Measurements from ENCODE around the gene MACROD1. TPM values are rescaled to one million over a fixed set of nuclear protein-coding genes. Genes with fewer than 3 reads are reported as not detected.

Gene MACROD1
- total RNA-seq, 1 experiment from 2014 or later = 30.9 TPM

DNA sequence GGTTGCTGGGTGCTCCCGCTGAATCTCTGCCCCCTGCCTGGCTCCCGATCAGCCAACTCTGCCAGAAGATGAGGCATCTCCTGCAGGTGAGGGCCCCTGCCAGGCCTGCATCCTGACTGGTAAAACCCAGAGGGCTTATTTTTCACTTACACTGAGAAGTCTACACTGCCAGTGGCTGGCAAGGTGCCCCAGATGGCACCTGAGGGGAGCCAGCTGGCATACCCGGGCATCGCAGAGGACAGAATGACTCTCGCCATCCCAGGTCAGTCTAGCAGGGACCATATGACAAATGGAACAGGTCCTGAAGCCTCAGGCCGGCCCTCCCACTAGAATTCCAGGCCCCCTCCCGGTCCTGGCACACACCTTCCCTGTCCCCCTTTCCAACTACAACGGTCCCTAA is 30.9 kb downstream of the MACROD1 start:
- Histone ChIP-seq H3K27me3 (ENCODE audit: control insufficient read depth, insufficient read depth, low read length) (no peaks in the 10 kb centered on the region), H3K4me3 (ENCODE audit: insufficient read depth, low read depth, low read length) (no peak overlapping the region), H3K36me3 (replicated peaks; ENCODE audit: control insufficient read depth, insufficient read depth, low read length) (no peaks in the 10 kb centered on the region)
- no peak for DNase-seq

DNA sequence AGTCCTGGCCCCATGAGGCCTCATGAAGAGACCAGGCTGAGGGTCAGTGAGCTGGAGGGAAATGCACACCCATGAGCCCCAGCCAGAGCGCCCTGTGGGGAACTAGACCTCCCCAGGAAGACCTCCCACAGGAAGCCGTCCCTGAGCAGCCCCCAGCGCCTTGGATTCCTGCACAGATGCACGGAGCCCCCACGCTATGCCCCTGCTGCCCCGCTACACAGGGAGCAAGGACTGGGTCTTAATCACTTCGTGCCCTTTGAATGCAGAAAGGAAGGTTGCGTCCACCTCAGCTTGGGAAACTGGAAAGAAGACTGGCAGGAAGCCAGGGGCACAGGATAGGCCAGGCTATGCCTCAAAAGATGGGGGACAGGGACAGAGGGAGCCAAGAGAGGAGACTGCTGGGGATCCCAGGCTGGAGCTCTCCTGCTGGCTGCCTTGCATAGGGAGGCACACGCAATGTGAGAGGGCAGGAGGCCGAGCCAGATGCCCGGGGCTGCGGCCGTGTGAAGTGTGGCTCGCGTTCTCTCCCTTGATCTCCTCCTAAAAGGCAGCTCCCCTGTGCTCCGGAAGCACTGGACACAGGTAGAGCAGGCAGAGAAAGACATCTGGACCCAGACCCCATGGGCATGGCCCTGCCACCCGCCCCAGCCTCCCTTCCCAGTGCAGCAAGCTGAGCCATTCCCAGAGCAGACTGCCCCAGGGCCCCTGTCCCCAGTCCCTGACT is 32.8 kb downstream of the MACROD1 start:
- no peak for DNase-seq
- H3K27me3 ChIP-seq (ENCODE audit: control insufficient read depth, insufficient read depth, low read length) = no peaks in the 10 kb centered on the region

DNA sequence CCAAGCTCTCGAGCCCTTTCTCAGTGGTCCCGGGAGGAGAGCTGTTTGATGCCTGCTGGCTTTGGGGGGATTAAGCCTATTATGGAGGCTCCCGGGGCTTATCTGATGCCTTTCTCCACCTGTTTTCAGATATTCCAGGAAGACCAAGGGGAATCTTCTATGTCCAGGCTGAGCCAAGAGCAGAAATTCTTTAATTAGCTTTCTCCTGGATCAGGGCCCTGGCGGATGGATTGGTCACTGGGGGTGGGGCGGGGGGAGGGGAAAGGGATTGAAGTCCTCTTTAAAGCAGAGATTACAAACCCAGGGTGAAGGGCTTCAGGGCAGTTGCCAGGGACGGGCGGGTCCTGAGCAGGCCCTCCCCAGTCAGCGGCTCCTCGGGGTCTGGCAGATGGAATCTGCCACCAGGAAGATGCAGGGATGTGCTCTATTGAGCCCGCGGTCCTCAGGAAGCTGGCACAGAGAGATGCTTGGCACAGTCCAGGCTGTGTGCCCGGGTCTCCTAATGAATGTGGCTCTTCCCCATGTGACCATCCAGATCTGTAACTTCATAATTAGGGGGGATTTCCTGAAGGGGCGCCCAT is 33.6 kb downstream of the MACROD1 start:
- Histone ChIP-seq H3K4me3 (ENCODE audit: insufficient read depth, low read depth, low read length) (no peak overlapping the region), H3K27me3 (ENCODE audit: control insufficient read depth, insufficient read depth, low read length) (no peaks in the 10 kb centered on the region), H3K36me3 (replicated peaks; ENCODE audit: control insufficient read depth, insufficient read depth, low read length) (no peaks in the 10 kb centered on the region)
- DNase-seq = no peak

More for the DNA sequence above, 32.8 kb downstream of the MACROD1 start:
- H3K4me3 ChIP-seq (ENCODE audit: insufficient read depth, low read depth, low read length) = no peak overlapping the region
- no peaks in the 10 kb centered on the region for H3K36me3 ChIP-seq (replicated peaks; ENCODE audit: control insufficient read depth, insufficient read depth, low read length)

DNA sequence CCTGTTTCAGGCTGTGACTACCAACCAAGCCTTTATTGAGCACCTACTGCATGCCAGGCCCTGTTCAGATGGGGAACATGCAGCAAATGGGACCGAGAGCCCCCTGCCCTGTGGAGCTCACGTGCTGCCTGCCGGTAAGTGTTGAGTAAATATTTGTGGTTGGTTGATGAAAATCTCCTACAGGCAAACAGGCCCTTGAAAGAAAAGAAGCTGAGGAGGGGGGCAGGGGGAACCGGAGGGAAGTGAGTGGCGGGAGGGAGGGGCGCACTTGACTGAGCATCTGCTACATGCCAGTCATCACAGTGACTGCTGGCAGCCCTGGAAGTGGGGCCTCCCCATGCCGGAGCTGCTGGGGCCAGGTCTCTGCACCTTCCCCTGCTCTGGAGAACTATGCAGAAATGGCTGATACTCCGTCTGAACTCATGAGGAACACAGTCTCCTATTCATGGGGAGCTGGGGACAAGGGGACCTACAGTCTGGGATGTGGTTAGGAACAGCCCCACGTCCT is 34.2 kb downstream of the MACROD1 start:
- H3K36me3 ChIP-seq (replicated peaks; ENCODE audit: control insufficient read depth, insufficient read depth, low read length) = no peaks in the 10 kb centered on the region
- no peak overlapping the region for H3K4me3 ChIP-seq (ENCODE audit: insufficient read depth, low read depth, low read length)
- DNase-seq = no peak
- no peaks in the 10 kb centered on the region for H3K27me3 ChIP-seq (ENCODE audit: control insufficient read depth, insufficient read depth, low read length)

DNA sequence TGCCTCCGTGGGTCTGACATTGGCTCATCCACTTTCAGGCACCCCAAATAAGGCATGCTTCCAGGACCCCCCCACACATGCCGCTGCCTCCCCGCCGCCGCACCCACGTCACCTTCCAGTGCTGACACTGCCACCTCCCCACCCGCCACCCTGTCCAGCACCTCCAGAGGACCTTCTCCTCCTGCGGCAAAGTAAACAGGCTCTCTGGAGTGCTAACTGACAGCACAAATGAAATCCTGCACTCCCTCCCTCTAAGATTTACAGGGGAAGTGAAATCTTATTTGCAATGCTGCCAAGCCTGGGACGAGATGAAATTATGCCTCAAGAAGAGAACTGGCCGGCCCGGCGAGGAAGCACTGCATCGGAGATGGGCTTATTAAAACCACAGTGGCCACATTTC is 35.3 kb downstream of the MACROD1 start:
- Histone ChIP-seq H3K36me3 (replicated peaks; ENCODE audit: control insufficient read depth, insufficient read depth, low read length) (no peaks in the 10 kb centered on the region), H3K27me3 (ENCODE audit: control insufficient read depth, insufficient read depth, low read length) (no peaks in the 10 kb centered on the region; the same call in 1 of the 2 replicates), H3K4me3 (ENCODE audit: insufficient read depth, low read depth, low read length) (no peak overlapping the region)
- DNase-seq = no peak

DNA sequence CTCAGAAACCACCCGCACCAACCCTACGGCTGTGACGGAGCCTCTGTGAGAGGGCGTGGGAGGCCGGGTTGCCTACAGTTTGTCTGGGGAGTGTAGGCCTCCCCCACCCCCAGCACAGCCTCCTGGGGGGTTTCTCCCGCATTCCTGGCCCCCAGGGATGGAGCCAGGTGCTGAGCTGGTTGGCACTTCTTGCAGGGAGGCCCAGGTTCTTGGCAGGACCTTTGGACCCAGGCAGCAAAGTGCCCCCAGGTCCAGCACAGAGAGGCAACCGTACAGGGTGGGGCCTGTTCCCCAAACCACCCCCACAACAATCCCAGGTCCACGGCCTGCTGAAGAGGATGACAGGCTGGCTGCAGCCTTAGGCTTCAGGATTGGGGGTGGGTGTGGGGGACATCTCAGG is 36.5 kb downstream of the MACROD1 start:
- H3K4me3 ChIP-seq (ENCODE audit: insufficient read depth, low read depth, low read length) = no peak overlapping the region
- no peaks in the 10 kb centered on the region; the same call in 1 of the 2 replicates for H3K27me3 ChIP-seq (ENCODE audit: control insufficient read depth, insufficient read depth, low read length)
- H3K36me3 ChIP-seq (replicated peaks; ENCODE audit: control insufficient read depth, insufficient read depth, low read length) = no peaks in the 10 kb centered on the region
- DNase-seq = no peak

DNA sequence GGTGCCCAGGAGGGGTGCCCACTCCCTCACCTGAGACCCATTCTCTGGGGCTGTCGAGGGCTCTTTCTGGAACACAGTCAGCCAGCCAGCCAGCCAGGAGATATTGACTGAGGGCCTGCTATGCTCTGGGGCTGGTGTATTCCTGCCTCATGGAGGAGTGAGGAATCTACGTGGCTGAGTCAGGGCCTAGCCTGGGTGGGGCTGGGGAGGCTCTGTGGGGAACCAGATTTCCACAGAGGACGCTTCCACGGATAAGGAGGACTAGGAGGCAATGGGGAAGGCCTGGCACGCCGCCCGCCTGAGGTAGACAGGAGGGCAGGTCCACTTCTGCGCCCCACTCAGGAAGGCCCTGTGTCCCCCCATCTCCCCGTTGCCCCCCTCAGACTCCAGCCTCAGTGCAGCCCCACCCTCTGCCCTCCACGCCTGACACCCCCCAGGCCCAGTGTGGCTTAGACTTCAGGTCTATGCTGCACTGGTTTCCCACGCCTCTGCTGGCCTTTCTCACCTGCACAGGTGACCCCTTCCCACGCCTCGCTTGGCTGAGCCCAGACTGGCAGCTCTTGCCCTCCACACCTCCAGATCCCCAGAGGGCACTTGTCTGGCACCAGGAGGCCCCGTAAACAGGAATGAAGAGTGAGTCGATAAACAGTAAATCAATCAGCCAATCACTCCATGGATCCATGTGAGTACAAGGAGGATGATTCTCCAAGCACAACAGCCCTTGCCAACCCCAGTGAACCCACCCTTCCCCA is 37.5 kb downstream of the MACROD1 start:
- Histone ChIP-seq H3K27me3 (ENCODE audit: control insufficient read depth, insufficient read depth, low read length) (no peaks in the 10 kb centered on the region; the same call in 1 of the 2 replicates), H3K36me3 (replicated peaks; ENCODE audit: control insufficient read depth, insufficient read depth, low read length) (no peaks in the 10 kb centered on the region), H3K4me3 (ENCODE audit: insufficient read depth, low read depth, low read length) (no peak overlapping the region)
- DNase-seq = no peak

DNA sequence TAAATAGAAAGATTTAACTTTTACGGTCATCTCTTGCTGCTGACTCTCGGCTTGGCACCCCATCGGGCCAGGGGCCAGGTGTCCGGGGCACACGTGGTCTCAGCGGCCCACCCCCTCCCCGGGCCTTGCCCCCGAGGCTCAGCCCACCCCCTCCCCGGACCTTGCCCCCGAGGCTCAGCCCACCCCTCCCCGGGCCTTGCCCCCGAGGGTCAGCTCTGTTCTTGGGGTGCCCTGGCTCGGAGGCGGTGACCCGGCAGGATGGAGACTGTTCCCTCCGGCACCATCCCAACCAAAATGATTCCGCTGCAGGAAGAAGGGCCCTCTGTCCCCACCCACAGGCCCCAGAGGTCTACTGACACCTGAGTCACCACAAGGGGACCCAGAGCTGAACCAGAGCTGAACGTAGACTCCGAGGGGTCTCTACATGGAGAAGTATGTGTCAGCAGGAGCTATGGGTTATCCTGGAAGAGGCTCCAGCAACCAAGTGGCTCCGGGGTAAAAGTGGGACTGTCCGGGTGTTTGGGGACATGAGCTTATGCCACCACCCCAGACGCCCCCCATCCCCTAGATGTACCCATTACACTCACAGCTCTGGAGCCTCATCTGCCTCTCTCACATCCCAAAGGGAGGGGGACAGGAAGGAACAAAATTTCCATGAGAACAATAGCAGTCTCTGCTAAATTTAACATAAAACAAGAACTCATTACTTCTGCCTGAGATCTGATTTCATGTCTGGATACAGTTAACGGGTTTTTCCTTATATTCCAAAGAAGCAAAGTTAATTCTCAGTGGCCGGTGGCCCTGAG is 38.4 kb downstream of the MACROD1 start:
- Histone ChIP-seq H3K36me3 (replicated peaks; ENCODE audit: control insufficient read depth, insufficient read depth, low read length) (no peaks in the 10 kb centered on the region), H3K27me3 (ENCODE audit: control insufficient read depth, insufficient read depth, low read length) (no peaks in the 10 kb centered on the region; the same call in 1 of the 2 replicates), H3K4me3 (ENCODE audit: insufficient read depth, low read depth, low read length) (no peak overlapping the region)
- peak; percentile 82 for DNase-seq

DNA sequence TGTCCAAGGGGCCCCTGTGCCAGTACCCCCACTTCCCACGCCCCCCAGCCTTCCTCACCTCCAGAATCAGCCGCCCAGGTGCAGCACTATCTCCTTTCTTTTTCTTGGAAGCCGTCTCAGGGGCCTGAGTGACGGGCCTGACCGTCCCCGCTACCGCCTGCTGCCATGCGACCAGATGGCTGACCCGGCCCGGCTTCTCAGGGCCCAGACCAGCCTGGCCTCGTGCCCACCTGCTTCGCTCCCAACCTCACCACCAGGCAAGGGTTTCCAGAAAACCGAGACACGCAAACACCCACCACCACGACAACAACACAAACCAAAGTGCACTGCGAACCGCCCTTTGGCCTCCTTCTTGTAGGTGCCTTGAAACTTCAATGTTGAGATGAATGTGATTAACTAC is 39.1 kb downstream of the MACROD1 start:
- Histone ChIP-seq H3K4me3 (ENCODE audit: insufficient read depth, low read depth, low read length) (no peak overlapping the region), H3K27me3 (ENCODE audit: control insufficient read depth, insufficient read depth, low read length) (no peaks in the 10 kb centered on the region; the same call in 1 of the 2 replicates), H3K36me3 (replicated peaks; ENCODE audit: control insufficient read depth, insufficient read depth, low read length) (no peaks in the 10 kb centered on the region)
- no peak for DNase-seq

DNA sequence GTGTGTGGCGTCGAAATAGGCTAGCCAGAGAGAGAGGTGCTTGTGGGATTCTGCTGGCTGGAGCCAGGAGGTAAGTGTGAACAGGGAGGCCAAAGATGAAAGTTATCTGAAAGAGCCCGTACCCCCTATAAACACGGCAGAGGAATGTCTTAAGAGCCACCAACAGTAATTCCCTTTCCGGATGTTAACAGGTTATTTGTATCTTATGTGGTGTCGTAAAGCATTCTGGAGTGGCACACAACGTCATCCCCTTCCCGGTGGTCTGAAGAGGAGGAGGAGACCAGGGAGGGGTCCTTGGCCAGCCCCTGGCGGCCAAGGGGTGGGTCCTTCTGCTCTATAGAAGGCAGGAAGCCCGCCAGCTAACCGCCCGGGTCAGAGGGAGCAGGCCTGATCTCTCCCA is 39.5 kb downstream of the MACROD1 start:
- no peak for DNase-seq
- H3K27me3 ChIP-seq (ENCODE audit: control insufficient read depth, insufficient read depth, low read length) = no peaks in the 10 kb centered on the region; the same call in 1 of the 2 replicates
- no peak overlapping the region for H3K4me3 ChIP-seq (ENCODE audit: insufficient read depth, low read depth, low read length)
- no peaks in the 10 kb centered on the region for H3K36me3 ChIP-seq (replicated peaks; ENCODE audit: control insufficient read depth, insufficient read depth, low read length)

DNA sequence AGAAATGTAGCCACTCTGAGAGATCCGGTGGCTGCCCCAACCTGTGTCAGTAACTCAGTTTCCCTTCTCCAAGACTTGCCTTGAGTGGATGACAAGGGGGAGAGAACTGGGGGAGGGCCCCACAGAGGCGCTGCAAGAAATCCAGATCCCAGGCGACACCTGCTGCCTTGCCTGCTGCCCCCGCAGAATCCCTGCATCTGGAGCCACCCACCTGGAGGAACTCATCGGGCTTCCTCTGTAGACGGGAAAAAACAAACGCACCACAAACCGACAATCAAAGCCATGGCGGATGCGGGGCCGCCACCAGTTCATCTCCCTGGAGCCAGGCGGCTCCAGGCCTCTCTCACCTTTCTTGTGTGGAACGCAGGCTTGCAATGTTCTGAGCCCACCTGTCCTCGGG is 40.2 kb downstream of the MACROD1 start:
- Histone ChIP-seq H3K4me3 (ENCODE audit: insufficient read depth, low read depth, low read length) (no peak overlapping the region), H3K27me3 (ENCODE audit: control insufficient read depth, insufficient read depth, low read length) (no peaks in the 10 kb centered on the region; the same call in 1 of the 2 replicates), H3K36me3 (replicated peaks; ENCODE audit: control insufficient read depth, insufficient read depth, low read length) (no peaks in the 10 kb centered on the region)
- no peak for DNase-seq

DNA sequence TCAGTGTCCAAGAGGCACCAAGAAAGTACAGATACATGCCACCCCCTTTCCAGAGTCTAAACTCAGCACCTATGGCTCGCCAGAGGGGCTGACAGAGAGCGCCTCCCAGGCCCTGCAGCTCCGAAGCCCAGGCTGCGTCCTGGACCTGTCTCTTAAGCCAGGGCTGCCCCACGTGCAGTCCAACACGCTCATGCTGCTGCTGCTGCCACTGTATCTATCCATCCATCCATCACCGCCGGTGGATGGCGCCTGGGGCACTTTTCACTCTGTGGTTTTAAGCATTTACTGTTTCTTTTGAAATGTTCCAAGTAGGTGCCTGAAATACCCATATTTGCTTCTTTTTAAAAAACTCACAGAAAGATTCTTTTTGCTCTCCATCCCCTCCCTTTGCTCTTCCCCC is 41.8 kb downstream of the MACROD1 start:
- H3K27me3 ChIP-seq (ENCODE audit: control insufficient read depth, insufficient read depth, low read length) = no peaks in the 10 kb centered on the region; the same call in 1 of the 2 replicates
- DNase-seq = no peak
- H3K36me3 ChIP-seq (replicated peaks; ENCODE audit: control insufficient read depth, insufficient read depth, low read length) = no peaks in the 10 kb centered on the region
- no peak overlapping the region for H3K4me3 ChIP-seq (ENCODE audit: insufficient read depth, low read depth, low read length)

DNA sequence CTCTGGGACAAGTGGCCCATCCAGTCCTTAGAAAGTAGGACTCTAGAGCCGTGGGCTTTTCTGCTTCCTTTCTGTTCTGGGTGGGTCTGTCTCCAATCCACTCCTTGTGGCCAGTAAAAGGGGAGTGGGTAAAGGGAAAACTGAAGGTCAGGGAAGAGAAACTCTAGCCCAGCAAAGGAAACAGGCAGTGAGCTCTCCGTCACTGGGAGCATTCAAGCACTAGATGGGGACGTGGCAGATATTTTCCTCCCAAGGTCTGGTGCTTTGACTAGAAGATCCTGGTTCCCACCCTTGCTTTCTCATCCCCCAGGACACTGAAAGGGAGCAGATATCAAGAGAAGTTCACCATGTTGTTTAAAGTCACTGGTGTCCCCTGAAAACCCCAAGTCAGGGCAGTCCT is 42.2 kb downstream of the MACROD1 start:
- H3K36me3 ChIP-seq (replicated peaks; ENCODE audit: control insufficient read depth, insufficient read depth, low read length) = no peaks in the 10 kb centered on the region

More for the DNA sequence above, 42.2 kb downstream of the MACROD1 start:
- Histone ChIP-seq H3K27me3 (ENCODE audit: control insufficient read depth, insufficient read depth, low read length) (no peaks in the 10 kb centered on the region; the same call in 1 of the 2 replicates), H3K4me3 (ENCODE audit: insufficient read depth, low read depth, low read length) (no peak overlapping the region)
- no peak for DNase-seq
